GM18909 (cell line): Measurements from ENCODE around the gene PPFIA1.
"Not testable (repeated sequence)": the region's sequence is repeated elsewhere in the genome, so short reads cannot be mapped to it uniquely, and the experiment has no call there.

Source experiments
- ATAC-seq: cut with Tn5 transposase; IDR thresholded peaks from one replicate; pipeline ENCODE4 v1.9.1; 2021; ENCODE audit warnings: mild to moderate bottlenecking; ENCODE audit not compliant: unreplicated experiment, poor library complexity

Gene PPFIA1

GRCh38 chr11:70319396-70320076, 49.0 kb downstream of the PPFIA1 start:
- ATAC-seq: no peak

DNA sequence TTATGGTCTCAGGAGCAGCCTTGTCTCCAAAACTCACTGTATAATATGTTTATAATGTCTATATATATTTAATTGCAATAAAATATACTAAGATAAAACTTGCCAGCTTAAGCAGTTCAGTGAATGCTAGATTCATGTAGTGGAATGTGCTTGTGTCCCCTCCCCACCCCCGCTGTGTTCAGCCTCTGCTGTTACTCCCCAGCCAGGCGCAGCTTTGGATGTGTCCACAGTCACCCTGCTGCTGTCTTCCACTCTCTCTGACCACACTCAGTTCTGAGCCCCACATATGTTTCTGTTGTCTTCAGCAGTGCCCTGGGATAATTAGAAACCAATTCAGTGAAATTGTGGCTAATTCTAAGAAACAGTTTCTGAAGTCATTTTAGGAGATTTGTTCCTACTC, 52.2 kb downstream of the PPFIA1 start:
- no peak for ATAC-seq

GRCh38 chr11:70323806-70324205, 53.3 kb downstream of the PPFIA1 start:
- ATAC-seq: no peak

- ATAC-seq: no peak
Observed at GRCh38 chr11:70324376-70325115, 54.1 kb downstream of the PPFIA1 start.

- ATAC-seq: no peak
Observed at GRCh38 chr11:70325824-70326223, 55.3 kb downstream of the PPFIA1 start.

DNA sequence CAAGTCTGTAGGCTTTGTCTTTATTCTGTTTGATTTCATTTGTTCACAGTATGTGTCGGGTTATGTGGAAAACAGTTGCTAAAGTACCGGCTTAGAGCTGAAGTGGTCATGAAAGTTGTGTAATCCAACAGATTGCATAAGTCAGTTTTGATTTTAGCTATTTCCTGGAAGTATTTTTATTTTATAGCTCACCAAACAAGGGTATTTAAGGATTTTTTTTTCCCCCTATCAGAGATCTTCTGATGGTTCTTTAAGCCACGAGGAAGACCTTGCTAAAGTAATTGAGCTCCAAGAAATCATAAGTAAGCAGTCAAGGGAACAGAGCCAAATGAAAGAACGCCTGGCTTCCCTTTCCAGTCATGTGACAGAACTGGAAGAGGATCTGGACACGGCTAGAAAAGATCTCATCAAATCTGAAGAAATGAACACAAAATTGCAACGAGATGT, 55.9 kb downstream of the PPFIA1 start:
- ATAC-seq: no peak

GRCh38 chr11:70326833-70327232, 56.3 kb downstream of the PPFIA1 start:
- ATAC-seq: no peak

- no peak for ATAC-seq
Observed at GRCh38 chr11:70327717-70328116, 57.2 kb downstream of the PPFIA1 start.

GRCh38 chr11:70328556-70328955, 58.1 kb downstream of the PPFIA1 start:
- no peak for ATAC-seq

GRCh38 chr11:70331320-70331843, 60.9 kb downstream of the PPFIA1 start:
- ATAC-seq: not testable (repeated sequence)

GRCh38 chr11:70331901-70332300, 61.4 kb downstream of the PPFIA1 start:
- no peak for ATAC-seq

DNA sequence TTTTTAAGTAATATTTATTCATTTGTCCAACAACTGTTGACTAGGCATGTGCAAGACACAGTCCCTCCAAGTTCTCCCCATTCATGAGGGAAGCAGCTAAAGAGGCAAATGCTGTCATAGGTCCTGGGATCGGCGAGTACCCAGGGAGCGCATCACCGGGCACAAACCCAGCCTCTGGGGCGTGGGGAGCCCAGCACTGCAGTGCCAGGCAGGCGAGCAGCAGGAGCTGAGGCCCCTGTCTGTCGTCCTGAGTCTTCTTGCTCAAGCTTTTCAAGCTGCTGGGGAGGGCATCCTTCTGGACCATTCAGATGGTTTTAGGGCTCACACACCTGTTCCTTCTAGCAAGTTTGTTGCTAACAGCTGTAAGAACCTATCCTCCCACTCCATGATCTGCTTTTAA, 62.1 kb downstream of the PPFIA1 start:
- ATAC-seq: no peak

GRCh38 chr11:70333261-70333660, 62.8 kb downstream of the PPFIA1 start:
- no peak for ATAC-seq

GRCh38 chr11:70334351-70334995, 64.0 kb downstream of the PPFIA1 start:
- ATAC-seq: no peak

DNA sequence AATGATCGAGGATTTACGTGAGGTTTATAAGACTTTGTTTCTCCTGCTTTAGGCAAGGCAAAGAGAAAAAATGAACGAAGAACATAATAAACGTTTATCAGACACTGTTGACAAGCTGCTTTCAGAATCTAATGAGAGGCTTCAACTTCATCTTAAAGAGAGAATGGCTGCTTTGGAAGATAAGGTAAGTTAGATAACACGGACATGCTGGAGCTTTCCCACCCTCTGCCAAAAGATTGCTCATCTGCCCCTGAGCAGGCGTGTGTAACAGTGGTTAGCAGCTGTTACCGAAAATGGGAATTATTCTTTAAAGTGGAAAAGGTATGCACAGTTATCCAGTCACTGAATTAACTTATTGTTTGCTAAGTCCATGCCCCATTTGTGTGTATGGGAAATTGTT, 65.0 kb downstream of the PPFIA1 start:
- no peak for ATAC-seq

DNA sequence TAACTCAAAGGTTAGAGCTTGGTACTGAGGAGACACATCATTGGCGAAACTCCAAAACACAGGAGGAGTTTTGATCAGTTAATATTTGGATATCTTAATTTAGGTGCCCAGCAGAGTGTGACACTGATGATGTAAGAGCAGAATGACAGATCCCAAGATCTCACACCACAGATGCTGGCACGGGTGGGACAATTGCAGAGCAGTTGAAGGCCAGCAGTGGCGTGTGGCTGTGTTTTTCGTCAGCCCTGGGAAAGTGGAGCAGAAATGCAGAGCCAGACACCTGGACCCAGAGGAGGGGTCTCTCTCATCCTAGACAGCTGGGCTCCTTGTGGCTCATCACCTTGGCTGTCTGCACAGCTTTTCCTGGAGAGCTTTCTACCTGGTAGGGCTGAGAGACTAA, 68.1 kb downstream of the PPFIA1 start:
- no peak for ATAC-seq

DNA sequence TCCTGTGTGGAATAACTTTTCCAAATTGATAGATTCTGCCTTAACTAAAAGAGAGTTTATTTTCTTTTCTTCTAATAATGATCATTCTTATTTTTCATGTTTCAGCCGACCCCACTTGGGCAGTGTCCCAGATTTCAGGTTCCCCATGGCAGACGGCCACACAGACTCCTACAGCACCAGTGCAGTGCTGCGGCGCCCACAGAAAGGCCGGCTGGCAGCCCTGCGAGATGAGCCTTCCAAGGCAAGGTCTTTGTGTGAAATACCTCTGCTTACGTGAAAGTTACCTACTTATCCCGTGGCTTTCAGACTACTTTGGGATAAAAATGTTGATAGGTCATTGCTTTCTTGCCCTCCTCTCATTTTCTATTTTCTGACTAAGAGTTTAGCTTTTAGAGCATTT, 68.6 kb downstream of the PPFIA1 start:
- no peak for ATAC-seq

DNA sequence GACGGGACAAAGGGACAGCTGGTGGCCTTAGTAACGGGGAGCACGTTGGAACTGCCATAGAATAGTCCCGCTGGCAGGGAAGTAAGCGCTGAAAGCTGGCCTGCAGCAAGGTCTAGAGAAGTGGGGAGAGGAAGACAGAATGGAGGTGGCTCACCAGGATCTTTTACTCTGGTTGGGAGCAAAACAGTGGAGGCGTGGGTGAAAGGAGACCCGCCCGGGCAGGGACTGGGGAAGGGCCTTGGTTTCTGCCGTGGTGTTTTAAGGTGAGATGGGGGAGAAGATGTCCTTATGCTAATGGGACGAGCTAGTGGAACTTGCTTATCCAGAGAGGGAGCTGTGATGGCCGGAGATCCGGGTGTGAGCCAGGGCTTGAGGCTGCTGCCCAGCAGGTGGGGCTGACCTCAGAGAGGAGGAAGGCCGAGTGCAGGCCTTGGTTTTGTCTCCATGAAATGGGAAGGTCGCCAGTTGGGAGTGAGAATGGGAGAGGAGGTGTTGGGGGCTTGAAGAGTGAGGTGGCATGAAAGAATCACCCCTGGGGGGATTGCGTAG, 71.5 kb downstream of the PPFIA1 start:
- ATAC-seq: no peak

GRCh38 chr11:70343636-70344035, 73.1 kb downstream of the PPFIA1 start:
- no peak for ATAC-seq

GRCh38 chr11:70348191-70348590, 77.7 kb downstream of the PPFIA1 start:
- no peak for ATAC-seq

DNA sequence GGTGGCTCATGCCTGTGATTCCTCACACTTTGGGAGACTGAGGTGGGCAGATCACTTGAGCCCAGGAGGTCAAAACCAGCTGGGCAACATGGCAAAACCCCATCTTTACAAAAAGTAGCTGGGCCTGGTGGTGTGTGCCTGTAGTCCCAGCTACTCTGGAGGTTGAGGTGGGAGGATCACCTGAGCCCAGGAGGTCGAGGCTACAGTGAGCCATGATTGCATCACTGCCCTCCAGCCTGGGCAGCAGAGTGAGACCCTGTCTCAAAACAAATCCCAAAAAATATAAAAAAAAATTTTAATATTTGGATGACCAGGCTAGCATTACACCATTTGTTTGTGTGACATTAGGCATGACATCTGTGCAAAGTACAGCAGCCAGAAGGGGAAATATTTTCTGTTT, 78.1 kb downstream of the PPFIA1 start:
- no peak for ATAC-seq
